ENCODE data around the gene CNOT6L.

The CNOT6L gene

DNA sequence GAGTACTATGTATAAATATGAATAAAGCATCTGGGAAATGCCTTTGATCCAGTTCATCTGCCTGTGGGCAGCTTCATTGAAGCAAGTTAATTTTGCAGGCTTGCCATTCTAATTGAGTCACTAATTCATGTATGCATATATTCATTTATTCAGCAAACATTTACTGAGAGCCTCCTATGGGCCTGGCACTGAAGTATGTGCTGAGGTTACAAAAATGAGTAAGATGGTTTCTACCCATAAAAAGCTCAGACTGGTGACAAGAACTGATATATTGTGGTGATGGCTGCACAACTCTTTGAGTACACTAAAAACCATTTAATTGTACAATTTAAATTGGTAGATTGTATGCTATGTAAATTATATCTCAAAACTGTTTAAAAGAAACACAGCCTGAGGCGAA lies 42.3 kb upstream of the CNOT6L start:
- Histone ChIP-seq H4K20me1 (ENCODE audit: insufficient read depth) (no peaks in the 10 kb centered on the region), H2AFZ (ENCODE audit: low read depth) (peak overlapping the region; percentile 94), H3K9ac (peak overlapping the region; percentile 92; the same call in 1 of the 2 replicates), H3K36me3 (ENCODE audit: insufficient read depth) (no peaks in the 10 kb centered on the region), H3K27ac (peak overlapping the region; percentile 93), H3K4me1 (ENCODE audit: low read depth, poor library complexity, severe bottlenecking) (peaks cover 16% of the 10 kb centered on the region), H3K4me3 (IDR thresholded peaks at IDR 0.05; ENCODE audit: insufficient read depth, low read depth, low read length) (no peak overlapping the region), H3K4me2 (peak overlapping the region; percentile 74), H3K79me2 (ENCODE audit: insufficient read depth, low read depth) (peaks cover 39% of the 10 kb centered on the region), H3K27me3 (ENCODE audit: insufficient read depth, low read depth) (no peaks in the 10 kb centered on the region)
- TF ChIP-seq, protein P1, sequence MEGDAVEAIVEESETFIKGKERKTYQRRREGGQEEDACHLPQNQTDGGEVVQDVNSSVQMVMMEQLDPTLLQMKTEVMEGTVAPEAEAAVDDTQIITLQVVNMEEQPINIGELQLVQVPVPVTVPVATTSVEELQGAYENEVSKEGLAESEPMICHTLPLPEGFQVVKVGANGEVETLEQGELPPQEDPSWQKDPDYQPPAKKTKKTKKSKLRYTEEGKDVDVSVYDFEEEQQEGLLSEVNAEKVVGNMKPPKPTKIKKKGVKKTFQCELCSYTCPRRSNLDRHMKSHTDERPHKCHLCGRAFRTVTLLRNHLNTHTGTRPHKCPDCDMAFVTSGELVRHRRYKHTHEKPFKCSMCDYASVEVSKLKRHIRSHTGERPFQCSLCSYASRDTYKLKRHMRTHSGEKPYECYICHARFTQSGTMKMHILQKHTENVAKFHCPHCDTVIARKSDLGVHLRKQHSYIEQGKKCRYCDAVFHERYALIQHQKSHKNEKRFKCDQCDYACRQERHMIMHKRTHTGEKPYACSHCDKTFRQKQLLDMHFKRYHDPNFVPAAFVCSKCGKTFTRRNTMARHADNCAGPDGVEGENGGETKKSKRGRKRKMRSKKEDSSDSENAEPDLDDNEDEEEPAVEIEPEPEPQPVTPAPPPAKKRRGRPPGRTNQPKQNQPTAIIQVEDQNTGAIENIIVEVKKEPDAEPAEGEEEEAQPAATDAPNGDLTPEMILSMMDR (conservative IDR thresholded peaks at IDR 0.05; ENCODE audit: low read depth, low read length) = no peak

DNA sequence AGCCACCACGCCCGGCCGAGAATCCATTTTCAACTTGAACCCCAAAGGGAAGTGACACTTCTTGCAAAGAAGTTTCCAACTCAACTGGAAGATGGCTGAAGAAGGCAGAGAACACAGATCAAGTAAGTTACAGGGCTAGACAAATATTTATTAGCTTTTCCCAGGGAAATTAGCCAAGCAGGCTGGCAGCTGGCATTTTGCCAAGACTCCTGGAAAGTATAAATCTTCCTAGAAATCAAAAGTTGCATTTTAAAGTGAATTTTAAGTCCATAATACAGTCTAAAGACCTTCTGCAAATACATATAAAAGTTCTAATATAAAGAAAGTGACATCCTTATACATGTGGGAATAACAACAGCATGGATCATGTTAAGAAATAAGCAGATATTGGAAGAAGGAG lies 40.1 kb upstream of the CNOT6L start:
- H3K79me2 ChIP-seq (ENCODE audit: insufficient read depth, low read depth) = peaks cover 16% of the 10 kb centered on the region
- TF ChIP-seq, protein P1 (conservative IDR thresholded peaks at IDR 0.05; ENCODE audit: low read depth, low read length) = no peak

GRCh38 chr4:77856152-77856551 lies 37.0 kb upstream of the CNOT6L start:
- Histone ChIP-seq H3K36me3 (ENCODE audit: insufficient read depth) (no peaks in the 10 kb centered on the region), H3K79me2 (ENCODE audit: insufficient read depth, low read depth) (no peaks in the 10 kb centered on the region), H3K4me2 (no peak overlapping the region), H3K27ac (no peak overlapping the region), H4K20me1 (ENCODE audit: insufficient read depth) (no peaks in the 10 kb centered on the region), H3K4me1 (ENCODE audit: low read depth, poor library complexity, severe bottlenecking) (peaks cover 4% of the 10 kb centered on the region), H3K4me3 (IDR thresholded peaks at IDR 0.05; ENCODE audit: insufficient read depth, low read depth, low read length) (no peak overlapping the region), H3K27me3 (ENCODE audit: insufficient read depth, low read depth) (no peaks in the 10 kb centered on the region), H2AFZ (ENCODE audit: low read depth) (no peak overlapping the region), H3K9ac (no peak overlapping the region)
- TF ChIP-seq, protein P1 (conservative IDR thresholded peaks at IDR 0.05; ENCODE audit: low read depth, low read length) = no peak

More for the DNA sequence above, 40.1 kb upstream of the CNOT6L start:
- H3K36me3 ChIP-seq (ENCODE audit: insufficient read depth) = no peaks in the 10 kb centered on the region
- no peak overlapping the region for H3K27ac ChIP-seq
- no peak overlapping the region for H3K4me2 ChIP-seq
- peaks cover 16% of the 10 kb centered on the region for H3K4me1 ChIP-seq (ENCODE audit: low read depth, poor library complexity, severe bottlenecking)
- no peak overlapping the region for H3K4me3 ChIP-seq (IDR thresholded peaks at IDR 0.05; ENCODE audit: insufficient read depth, low read depth, low read length)
- no peak overlapping the region for H2AFZ ChIP-seq (ENCODE audit: low read depth)
- H3K9ac ChIP-seq = no peak overlapping the region
- H4K20me1 ChIP-seq (ENCODE audit: insufficient read depth) = no peaks in the 10 kb centered on the region
- H3K27me3 ChIP-seq (ENCODE audit: insufficient read depth, low read depth) = no peaks in the 10 kb centered on the region

- Histone ChIP-seq H3K4me1 (ENCODE audit: low read depth, poor library complexity, severe bottlenecking) (no peaks in the 10 kb centered on the region), H3K27me3 (ENCODE audit: insufficient read depth, low read depth) (no peaks in the 10 kb centered on the region), H4K20me1 (ENCODE audit: insufficient read depth) (no peaks in the 10 kb centered on the region), H3K79me2 (ENCODE audit: insufficient read depth, low read depth) (no peaks in the 10 kb centered on the region), H3K4me3 (IDR thresholded peaks at IDR 0.05; ENCODE audit: insufficient read depth, low read depth, low read length) (no peak overlapping the region), H2AFZ (ENCODE audit: low read depth) (no peak overlapping the region), H3K27ac (no peak overlapping the region), H3K9ac (no peak overlapping the region), H3K36me3 (ENCODE audit: insufficient read depth) (no peaks in the 10 kb centered on the region), H3K4me2 (no peak overlapping the region)
- TF ChIP-seq, protein P1 (conservative IDR thresholded peaks at IDR 0.05; ENCODE audit: low read depth, low read length) = no peak
These were observed 35.4 kb upstream of the CNOT6L start for GRCh38 chr4:77854431-77855111.

All from KMS-11 (cell line).